Kidney epithelial cell (primary cell): ENCODE results near the gene CLIP2. TPM values are rescaled to one million over a fixed set of nuclear protein-coding genes. Genes with fewer than 3 reads are reported as not detected.
"Not testable (repeated sequence)": the region's sequence is repeated elsewhere in the genome, so short reads cannot be mapped to it uniquely, and the experiment has no call there.

Experiments
- DNase-seq: peaks from one replicate; pipeline ENCODE4 v3.0.0-alpha.2; 2010; ENCODE audit warnings: low read depth
- H3K27me3 ChIP-seq: 2 replicates; pipeline ENCODE4 v1.6.0; 2011; ENCODE audit warnings: low read length; ENCODE audit not compliant: control insufficient read depth, insufficient read depth
- H3K36me3 ChIP-seq: 2 replicates; pipeline ENCODE4 v1.5.1; 2011; ENCODE audit warnings: low read length; ENCODE audit not compliant: control insufficient read depth, insufficient read depth
- H3K4me3 ChIP-seq: 2 replicates; pipeline ENCODE4 v1.5.1; 2011; ENCODE audit warnings: low read depth, mild to moderate bottlenecking, control low read depth, low read length
- total RNA-seq: library from RNA; depleted of rRNA; stranded (reverse); fragments of >200 nt; gene quantifications from 2 replicates; pipeline ENCODE4 v1.2.3, GENCODE V29; 2015
- TF ChIP-seq, protein P1 (sequence below): IDR thresholded peaks from 2 replicates; pipeline ENCODE4 v1.5.1; 2011; ENCODE audit warnings: mild to moderate bottlenecking, moderate library complexity, low read length, control low read depth, inconsistent platforms; ENCODE audit not compliant: insufficient read depth, poor library complexity, severe bottlenecking

The CLIP2 gene
- total RNA-seq, 1 donor from 2014 or later: 46.3 TPM

- no peaks in the 10 kb centered on the region for H3K36me3 ChIP-seq
- H3K27me3 ChIP-seq: no peaks in the 10 kb centered on the region
- H3K4me3 ChIP-seq: no peak overlapping the region
- no peak for DNase-seq
- TF ChIP-seq, protein P1, sequence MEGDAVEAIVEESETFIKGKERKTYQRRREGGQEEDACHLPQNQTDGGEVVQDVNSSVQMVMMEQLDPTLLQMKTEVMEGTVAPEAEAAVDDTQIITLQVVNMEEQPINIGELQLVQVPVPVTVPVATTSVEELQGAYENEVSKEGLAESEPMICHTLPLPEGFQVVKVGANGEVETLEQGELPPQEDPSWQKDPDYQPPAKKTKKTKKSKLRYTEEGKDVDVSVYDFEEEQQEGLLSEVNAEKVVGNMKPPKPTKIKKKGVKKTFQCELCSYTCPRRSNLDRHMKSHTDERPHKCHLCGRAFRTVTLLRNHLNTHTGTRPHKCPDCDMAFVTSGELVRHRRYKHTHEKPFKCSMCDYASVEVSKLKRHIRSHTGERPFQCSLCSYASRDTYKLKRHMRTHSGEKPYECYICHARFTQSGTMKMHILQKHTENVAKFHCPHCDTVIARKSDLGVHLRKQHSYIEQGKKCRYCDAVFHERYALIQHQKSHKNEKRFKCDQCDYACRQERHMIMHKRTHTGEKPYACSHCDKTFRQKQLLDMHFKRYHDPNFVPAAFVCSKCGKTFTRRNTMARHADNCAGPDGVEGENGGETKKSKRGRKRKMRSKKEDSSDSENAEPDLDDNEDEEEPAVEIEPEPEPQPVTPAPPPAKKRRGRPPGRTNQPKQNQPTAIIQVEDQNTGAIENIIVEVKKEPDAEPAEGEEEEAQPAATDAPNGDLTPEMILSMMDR: no peak
Observed at GRCh38 chr7:74438327-74438726, 149.1 kb downstream of the CLIP2 start.

GRCh38 chr7:74439541-74439940 lies 150.3 kb downstream of the CLIP2 start:
- no peak overlapping the region for H3K4me3 ChIP-seq
- no peaks in the 10 kb centered on the region for H3K36me3 ChIP-seq
- TF ChIP-seq, protein P1: no peak
- DNase-seq: no peak
- H3K27me3 ChIP-seq: peaks cover 3% of the 10 kb centered on the region

- H3K4me3 ChIP-seq, H3K27me3 ChIP-seq, H3K36me3 ChIP-seq, DNase-seq: not testable (repeated sequence)
Observed at GRCh38 chr7:74440143-74440542, 150.9 kb downstream of the CLIP2 start.

- no peak for DNase-seq
- Histone ChIP-seq H3K4me3 (no peak overlapping the region), H3K36me3 (no peaks in the 10 kb centered on the region), H3K27me3 (peaks cover 3% of the 10 kb centered on the region)
- TF ChIP-seq, protein P1: no peak
Observed at GRCh38 chr7:74441801-74442200, 152.6 kb downstream of the CLIP2 start.

- DNase-seq: no peak
- Histone ChIP-seq H3K27me3 (peaks cover 3% of the 10 kb centered on the region), H3K4me3 (no peak overlapping the region), H3K36me3 (no peaks in the 10 kb centered on the region)
- TF ChIP-seq, protein P1: no peak
Observed at GRCh38 chr7:74443543-74444247, 154.5 kb downstream of the CLIP2 start.

DNA sequence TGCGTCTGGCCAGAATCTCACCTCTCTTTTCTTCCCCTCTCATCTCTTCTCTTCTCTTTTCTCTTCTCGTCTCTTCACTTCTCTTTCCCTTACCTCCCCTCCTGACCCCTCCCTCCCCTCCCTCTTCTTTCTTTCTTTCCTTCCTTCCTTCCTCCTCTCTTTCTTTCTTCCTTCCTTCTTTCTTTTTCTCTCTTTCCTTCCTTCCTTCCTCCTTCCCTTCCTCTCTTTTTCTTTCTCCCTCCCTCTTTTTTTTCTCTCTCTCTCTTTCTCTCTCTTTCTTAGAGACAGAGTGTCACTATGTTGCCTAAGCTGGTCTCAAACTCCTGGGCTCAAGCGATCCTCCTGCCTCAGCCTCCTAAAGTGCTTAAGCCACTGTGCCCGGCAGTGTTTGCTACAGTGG lies 159.9 kb downstream of the CLIP2 start:
- no peaks in the 10 kb centered on the region for H3K36me3 ChIP-seq
- TF ChIP-seq, protein P1: no peak
- no peak overlapping the region for H3K4me3 ChIP-seq
- peaks cover 2% of the 10 kb centered on the region for H3K27me3 ChIP-seq
- no peak for DNase-seq
